Brain microvascular endothelial cell (primary cell): Measurements from ENCODE around the gene RANBP3.

Experiments
- DNase-seq: peaks from one replicate; pipeline ENCODE4 v3.0.0-alpha.2; 2020
- H3K27ac ChIP-seq: fragments of 250-450 bp; sonication (Bioruptor Pico); 2 replicates; pipeline ENCODE4 v1.5.1; 2020; ENCODE audit warnings: mild to moderate bottlenecking, moderate library complexity
- H3K27me3 ChIP-seq: fragments of 250-450 bp; sonication (Bioruptor Pico); replicated peaks from 2 replicates; pipeline ENCODE4 v1.5.1; 2020; ENCODE audit warnings: mild to moderate bottlenecking
- H3K36me3 ChIP-seq: fragments of 250-450 bp; sonication (Bioruptor Pico); replicated peaks from 2 replicates; pipeline ENCODE4 v1.5.1; 2020; ENCODE audit warnings: mild to moderate bottlenecking
- H3K4me3 ChIP-seq: 2 replicates; pipeline ENCODE4 v1.5.1; 2011; ENCODE audit warnings: low read depth, mild to moderate bottlenecking, control low read depth, low read length, moderate library complexity
- in situ Hi-C: cut with HindIII; loops from 2 replicates; pipeline ENCODE4 v1.10.0; 2017; ENCODE audit warnings: low sequenced_read_pairs, low pct_ligation_motif_present
- TF ChIP-seq, protein P1 (sequence below): IDR thresholded peaks from 2 replicates; pipeline ENCODE4 v1.5.1; 2011; ENCODE audit warnings: low read depth, mild to moderate bottlenecking, moderate library complexity, low read length, control low read depth, inconsistent platforms; ENCODE audit errors: missing control alignments

Gene RANBP3

DNA sequence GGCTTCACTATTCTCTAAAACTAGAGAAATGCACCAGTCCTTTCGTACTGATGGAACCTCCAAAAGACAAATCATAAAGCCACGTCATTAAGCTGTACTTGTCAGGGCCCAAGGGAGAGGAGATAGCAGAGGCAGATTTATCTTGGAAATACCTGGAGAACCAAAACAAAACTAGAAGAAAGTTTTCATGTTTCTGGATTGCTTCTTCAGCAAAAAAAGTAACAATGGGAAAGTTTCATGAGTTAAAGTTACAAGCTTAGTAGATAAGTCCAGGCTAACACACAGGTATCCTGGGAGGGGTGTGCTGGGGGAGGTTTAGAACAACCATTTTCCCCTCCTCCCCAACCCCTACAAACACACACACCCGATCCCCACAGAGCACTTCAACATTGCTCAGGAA, 21.6 kb downstream of the RANBP3 start:
- H3K27me3 ChIP-seq, result no peaks in the 10 kb centered on the region
- H3K27ac ChIP-seq, result no peak overlapping the region
- in situ Hi-C loops, result no loop called here
- no peaks in the 10 kb centered on the region for H3K36me3 ChIP-seq
- TF ChIP-seq, protein P1, sequence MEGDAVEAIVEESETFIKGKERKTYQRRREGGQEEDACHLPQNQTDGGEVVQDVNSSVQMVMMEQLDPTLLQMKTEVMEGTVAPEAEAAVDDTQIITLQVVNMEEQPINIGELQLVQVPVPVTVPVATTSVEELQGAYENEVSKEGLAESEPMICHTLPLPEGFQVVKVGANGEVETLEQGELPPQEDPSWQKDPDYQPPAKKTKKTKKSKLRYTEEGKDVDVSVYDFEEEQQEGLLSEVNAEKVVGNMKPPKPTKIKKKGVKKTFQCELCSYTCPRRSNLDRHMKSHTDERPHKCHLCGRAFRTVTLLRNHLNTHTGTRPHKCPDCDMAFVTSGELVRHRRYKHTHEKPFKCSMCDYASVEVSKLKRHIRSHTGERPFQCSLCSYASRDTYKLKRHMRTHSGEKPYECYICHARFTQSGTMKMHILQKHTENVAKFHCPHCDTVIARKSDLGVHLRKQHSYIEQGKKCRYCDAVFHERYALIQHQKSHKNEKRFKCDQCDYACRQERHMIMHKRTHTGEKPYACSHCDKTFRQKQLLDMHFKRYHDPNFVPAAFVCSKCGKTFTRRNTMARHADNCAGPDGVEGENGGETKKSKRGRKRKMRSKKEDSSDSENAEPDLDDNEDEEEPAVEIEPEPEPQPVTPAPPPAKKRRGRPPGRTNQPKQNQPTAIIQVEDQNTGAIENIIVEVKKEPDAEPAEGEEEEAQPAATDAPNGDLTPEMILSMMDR, result no peak
- H3K4me3 ChIP-seq, result no peak overlapping the region
- no peak for DNase-seq

DNA sequence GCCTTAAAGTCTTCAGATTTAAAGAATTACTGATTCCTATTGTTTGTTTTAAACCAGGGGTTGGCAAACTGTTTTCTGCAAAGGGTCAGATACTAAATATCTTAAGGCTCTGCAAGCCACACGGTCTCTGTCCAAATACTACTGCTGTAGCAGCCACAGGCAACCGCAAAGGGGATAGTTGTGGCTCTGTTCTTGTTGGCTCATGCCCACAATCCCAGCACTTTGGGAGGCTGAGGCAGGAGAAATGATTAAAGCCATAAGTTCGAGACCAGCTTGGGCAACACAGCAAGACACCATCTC, 22.4 kb downstream of the RANBP3 start:
- TF ChIP-seq, protein P1, result no peak

DNA sequence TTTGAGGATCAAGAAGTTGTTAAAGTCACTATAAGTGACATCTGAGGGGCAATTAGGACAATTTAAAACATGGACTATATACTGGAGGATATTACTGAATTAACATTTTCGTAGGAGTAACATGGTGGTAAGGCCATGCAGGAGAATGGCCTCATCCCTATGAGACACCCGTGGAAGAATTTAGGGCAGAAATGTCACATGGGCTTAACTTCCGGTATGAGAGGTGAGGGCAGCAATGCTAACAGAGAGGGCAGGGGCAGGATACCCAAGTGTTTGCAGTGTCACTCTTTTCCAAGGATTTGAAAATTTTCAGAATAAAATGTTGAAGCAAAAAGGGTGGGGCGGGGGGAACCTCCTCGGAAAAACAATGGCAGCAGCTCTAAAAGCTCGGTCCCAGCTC, 23.6 kb downstream of the RANBP3 start:
- Histone ChIP-seq H3K27ac (peak overlapping the region; percentile 69), H3K36me3 (peaks cover 1% of the 10 kb centered on the region), H3K4me3 (no peak overlapping the region), H3K27me3 (no peaks in the 10 kb centered on the region)
- DNase-seq, result no peak
- TF ChIP-seq, protein P1, result no peak
- in situ Hi-C loops, result no loop called here

More for the DNA sequence above, 22.4 kb downstream of the RANBP3 start:
- Histone ChIP-seq H3K27ac (no peak overlapping the region), H3K27me3 (no peaks in the 10 kb centered on the region), H3K36me3 (no peaks in the 10 kb centered on the region), H3K4me3 (no peak overlapping the region)
- DNase-seq, result no peak
- in situ Hi-C loops, result no loop called here

DNA sequence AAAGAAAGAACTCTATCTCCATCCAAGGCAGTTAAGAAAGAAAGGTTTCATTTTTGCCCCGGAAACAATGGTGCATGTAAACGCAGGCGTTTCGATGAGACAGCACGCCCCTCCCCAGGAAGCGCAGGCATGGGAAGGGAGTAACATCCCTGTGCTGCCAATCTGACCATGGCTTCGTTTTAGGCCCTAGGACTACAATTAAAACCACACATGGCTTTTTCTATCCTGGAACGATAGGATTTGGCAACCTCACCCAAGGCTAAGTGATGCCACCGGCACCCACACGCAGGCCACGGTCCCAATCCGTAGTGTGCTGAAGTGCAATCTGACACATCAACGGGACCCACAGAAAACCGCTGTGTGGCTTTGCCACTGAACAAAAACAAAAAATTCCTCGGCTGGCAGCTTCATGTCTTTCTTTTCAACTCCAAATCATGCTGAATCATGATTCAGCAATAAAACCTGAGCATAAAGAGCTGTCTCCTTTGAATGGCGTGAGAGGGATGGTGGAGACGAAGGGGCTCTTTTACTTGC, 24.2 kb downstream of the RANBP3 start:
- Histone ChIP-seq H3K27me3 (no peaks in the 10 kb centered on the region), H3K4me3 (no peak overlapping the region), H3K36me3 (peaks cover 4% of the 10 kb centered on the region), H3K27ac (peak overlapping the region; percentile 69)
- in situ Hi-C loops, result no loop called here
- TF ChIP-seq, protein P1, result no peak
- DNase-seq, result peak; percentile 32

DNA sequence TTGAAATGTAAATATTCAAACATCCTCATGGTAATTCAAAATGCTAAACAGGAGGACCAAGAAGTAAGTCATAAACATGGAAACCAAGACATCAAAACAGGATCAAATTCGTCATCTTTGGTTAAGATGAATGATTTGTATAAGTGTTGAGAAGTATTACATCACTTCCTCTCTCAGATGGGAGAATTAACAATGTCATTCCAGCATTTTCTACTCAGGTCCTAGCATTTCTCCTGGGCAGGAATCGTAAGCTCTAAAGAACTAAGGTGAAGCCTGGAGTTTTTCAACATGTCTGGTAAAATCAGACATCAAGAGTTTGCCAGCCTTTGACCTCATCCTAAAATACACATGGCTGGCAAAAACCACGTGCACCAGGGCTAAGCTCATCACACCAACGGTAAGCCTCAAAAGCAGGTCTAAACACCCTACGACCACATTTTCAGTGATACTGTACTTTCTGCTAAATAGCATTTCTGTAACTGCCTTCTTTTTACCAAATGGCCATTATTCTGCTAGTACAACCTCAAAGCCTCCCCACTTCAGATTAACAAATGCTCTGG, 24.8 kb downstream of the RANBP3 start:
- no peak for DNase-seq
- TF ChIP-seq, protein P1, result no peak
- H3K36me3 ChIP-seq, result peaks cover 4% of the 10 kb centered on the region
- no peaks in the 10 kb centered on the region for H3K27me3 ChIP-seq
- in situ Hi-C loops, result no loop called here
- peak overlapping the region; percentile 69 for H3K27ac ChIP-seq
- H3K4me3 ChIP-seq, result no peak overlapping the region

DNA sequence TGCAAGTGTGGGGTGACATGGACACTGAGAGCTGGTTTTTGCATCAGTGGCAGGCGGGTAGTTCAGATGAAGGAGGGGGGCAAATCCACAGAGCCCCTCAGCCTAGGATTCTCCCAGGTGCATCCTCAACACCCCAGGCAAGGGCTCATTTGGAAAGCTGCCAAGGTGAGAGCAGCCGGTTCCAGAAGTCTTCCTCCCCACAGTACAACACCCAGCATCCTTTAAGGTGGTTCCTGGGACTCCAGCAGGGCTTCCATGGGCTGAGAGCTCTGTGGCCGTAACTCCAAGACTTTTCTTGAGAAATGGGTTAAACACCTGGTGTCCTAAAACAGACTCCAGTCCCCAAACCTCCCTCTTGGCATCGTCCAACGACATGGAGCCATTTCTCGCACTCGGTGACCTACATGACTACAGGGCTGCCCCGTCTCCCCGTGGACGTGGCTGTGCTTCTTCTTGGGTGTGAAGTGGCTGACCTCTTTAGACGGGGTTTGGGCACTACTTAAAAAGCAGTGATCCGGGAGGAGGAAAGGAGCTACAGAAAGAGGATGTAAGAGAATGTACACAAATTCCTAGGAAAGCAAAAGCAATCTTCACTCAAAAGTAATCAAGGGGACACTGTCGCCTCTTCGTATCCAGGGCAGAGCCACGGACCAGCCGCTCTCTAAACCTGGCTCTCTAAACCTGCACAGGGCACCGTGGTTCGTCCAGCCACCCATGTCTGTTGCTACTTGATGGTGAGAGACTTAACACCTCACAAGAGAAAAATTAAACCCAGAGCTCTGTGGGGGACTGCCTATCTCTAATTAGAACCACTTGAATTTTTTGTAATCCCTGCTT, 25.5 kb downstream of the RANBP3 start:
- in situ Hi-C loops, result no loop called here
- no peak overlapping the region for H3K4me3 ChIP-seq
- H3K27ac ChIP-seq, result no peak overlapping the region
- H3K27me3 ChIP-seq, result no peaks in the 10 kb centered on the region
- H3K36me3 ChIP-seq, result peaks cover 4% of the 10 kb centered on the region
- TF ChIP-seq, protein P1, result no peak
- no peak for DNase-seq
